ENCODE data around the gene CAPN1. TPM values are rescaled to one million over a fixed set of nuclear protein-coding genes. Genes with fewer than 3 reads are reported as not detected.

CAPN1 gene
- total RNA-seq, 1 donor from 2014 or later: 217 TPM

DNA sequence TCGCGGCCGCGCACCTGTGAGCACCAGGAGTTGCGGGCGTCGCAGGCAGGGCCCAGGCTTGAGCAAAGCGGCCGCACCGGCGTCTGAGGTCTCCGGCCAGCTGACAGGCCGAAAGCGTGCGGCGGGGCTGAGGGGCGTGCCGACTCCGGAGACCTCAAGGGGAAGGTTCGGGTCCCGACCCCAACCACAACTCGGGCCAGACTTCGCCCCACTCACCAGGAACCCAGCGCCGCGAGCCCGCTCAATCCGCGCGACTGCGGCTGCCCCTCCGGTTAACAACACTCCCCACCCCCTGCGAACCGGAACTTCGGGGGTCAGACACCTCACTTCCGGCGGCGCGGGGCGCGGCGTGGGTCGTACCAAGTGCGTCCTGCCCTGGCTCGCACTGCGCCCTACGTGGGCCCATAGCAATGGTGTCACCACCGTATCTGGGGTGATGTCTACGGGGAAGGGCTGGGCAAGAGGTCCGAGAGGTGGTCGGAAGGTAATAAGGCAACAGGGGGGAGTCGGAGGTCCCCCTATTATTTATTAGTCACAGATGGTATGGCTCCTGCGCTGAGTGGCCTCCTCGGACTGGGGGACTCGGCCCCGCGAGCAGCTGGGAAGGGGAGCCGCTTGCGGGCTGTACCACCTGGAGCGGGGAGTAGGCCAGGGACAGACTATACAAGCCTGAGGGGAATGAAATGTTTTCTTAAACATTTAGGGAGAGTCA, 47.3 kb upstream of the CAPN1 start, which contains the start of gene SYVN1:
Gene SYVN1, minus strand, starts transcription at position 280 of the 712 bp plus-strand sequence. CDS start 918 bp downstream, outside the sequence.
- Histone ChIP-seq H3K4me2 (ENCODE audit: low read length) (peak within 1 kb of the TSS; percentile 98), H3K9me3 (ENCODE audit: insufficient read depth, low read depth, low read length) (no peaks in the 10 kb centered on the region), H3K4me1 (ENCODE audit: insufficient read depth, low read length) (peaks cover 13% of the 10 kb centered on the region), H2AFZ (ENCODE audit: low read depth, low read length) (peak within 1 kb of the TSS; percentile 85), H3K79me2 (ENCODE audit: insufficient read depth, low read length) (peaks cover 38% of the 10 kb centered on the region), H3K27me3 (ENCODE audit: insufficient read depth, low read length) (no peaks in the 10 kb centered on the region), H3K9ac (ENCODE audit: low read length) (peak within 1 kb of the TSS; percentile 98), H3K27ac (ENCODE audit: low read depth, low read length) (peak within 1 kb of the TSS; percentile 99), H3K36me3 (ENCODE audit: insufficient read depth, low read length) (peaks cover 17% of the 10 kb centered on the region), H4K20me1 (ENCODE audit: insufficient read depth, low read length) (peaks cover 43% of the 10 kb centered on the region), H3K4me3 (ENCODE audit: insufficient read depth, low read depth, low read length) (peak within 1 kb of the TSS; percentile 88)
- H3K4me3 Mint-ChIP-seq (ENCODE audit: unreplicated experiment): peak within 1 kb of the TSS; percentile 99
- peaks cover 14% of the 10 kb centered on the region for H3K36me3 Mint-ChIP-seq (ENCODE audit: low read depth, unreplicated experiment)
- H3K27ac Mint-ChIP-seq (ENCODE audit: unreplicated experiment): peak within 1 kb of the TSS; percentile 100
- TF ChIP-seq EZH2 (IDR thresholded peaks at IDR 0.05; ENCODE audit: insufficient read depth, low read length): no peak
- TF ChIP-seq, protein P1, sequence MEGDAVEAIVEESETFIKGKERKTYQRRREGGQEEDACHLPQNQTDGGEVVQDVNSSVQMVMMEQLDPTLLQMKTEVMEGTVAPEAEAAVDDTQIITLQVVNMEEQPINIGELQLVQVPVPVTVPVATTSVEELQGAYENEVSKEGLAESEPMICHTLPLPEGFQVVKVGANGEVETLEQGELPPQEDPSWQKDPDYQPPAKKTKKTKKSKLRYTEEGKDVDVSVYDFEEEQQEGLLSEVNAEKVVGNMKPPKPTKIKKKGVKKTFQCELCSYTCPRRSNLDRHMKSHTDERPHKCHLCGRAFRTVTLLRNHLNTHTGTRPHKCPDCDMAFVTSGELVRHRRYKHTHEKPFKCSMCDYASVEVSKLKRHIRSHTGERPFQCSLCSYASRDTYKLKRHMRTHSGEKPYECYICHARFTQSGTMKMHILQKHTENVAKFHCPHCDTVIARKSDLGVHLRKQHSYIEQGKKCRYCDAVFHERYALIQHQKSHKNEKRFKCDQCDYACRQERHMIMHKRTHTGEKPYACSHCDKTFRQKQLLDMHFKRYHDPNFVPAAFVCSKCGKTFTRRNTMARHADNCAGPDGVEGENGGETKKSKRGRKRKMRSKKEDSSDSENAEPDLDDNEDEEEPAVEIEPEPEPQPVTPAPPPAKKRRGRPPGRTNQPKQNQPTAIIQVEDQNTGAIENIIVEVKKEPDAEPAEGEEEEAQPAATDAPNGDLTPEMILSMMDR (IDR thresholded peaks at IDR 0.05; ENCODE audit: insufficient read depth, low read depth, low read length): no peak
- no peak for FAIRE-seq
- H3K9me3 Mint-ChIP-seq (ENCODE audit: unreplicated experiment): no peaks in the 10 kb centered on the region
- DNase-seq (ENCODE audit: low read depth): peak; percentile 83
- peaks cover 8% of the 10 kb centered on the region for H3K4me1 Mint-ChIP-seq (ENCODE audit: low read depth, unreplicated experiment)
- H3K27me3 Mint-ChIP-seq (ENCODE audit: low read depth, unreplicated experiment): no peaks in the 10 kb centered on the region

DNA sequence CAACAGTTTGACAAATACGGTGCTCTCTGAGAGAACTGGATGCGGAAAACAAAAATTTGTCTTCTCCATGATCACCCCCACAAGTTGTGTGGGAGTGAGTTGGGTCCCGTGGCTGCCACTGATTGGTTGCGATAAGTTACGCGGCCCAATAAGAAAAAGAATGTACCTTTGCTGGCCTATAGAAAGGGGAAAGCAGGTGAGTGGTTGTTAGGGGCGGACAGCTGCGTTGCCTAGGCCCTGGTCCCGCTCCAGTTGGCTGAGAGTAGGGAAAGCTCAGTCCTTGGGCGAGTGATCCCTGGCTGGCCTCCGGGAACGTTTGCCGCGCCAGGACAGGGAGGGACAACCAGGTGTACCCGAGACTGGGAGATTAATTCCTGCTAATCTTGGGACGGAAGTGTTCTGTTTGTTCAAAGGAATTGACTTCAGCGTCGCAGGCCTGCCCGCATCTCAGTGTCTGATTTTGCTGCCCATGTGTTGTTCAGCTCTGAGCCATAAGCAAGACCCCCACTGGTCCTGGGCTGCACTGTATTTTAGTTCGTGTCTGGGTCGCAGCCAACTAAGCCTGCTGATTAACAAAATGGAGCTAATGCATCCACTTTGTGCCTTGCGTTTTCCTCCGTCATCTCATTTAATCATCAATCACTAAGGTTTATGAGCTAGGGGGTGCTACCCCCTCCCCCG, 46.6 kb upstream of the CAPN1 start:
- peak overlapping the region; percentile 99 for H3K4me3 Mint-ChIP-seq (ENCODE audit: unreplicated experiment)
- Histone ChIP-seq H3K4me3 (ENCODE audit: insufficient read depth, low read depth, low read length) (peak overlapping the region; percentile 88), H3K4me1 (ENCODE audit: insufficient read depth, low read length) (peaks cover 13% of the 10 kb centered on the region), H3K36me3 (ENCODE audit: insufficient read depth, low read length) (peaks cover 12% of the 10 kb centered on the region), H4K20me1 (ENCODE audit: insufficient read depth, low read length) (peaks cover 36% of the 10 kb centered on the region), H3K9ac (ENCODE audit: low read length) (peak overlapping the region; percentile 98), H3K9me3 (ENCODE audit: insufficient read depth, low read depth, low read length) (no peaks in the 10 kb centered on the region), H3K4me2 (ENCODE audit: low read length) (peak overlapping the region; percentile 98), H3K27ac (ENCODE audit: low read depth, low read length) (peak overlapping the region; percentile 99), H3K79me2 (ENCODE audit: insufficient read depth, low read length) (peaks cover 38% of the 10 kb centered on the region), H2AFZ (ENCODE audit: low read depth, low read length) (peak overlapping the region; percentile 85), H3K27me3 (ENCODE audit: insufficient read depth, low read length) (no peaks in the 10 kb centered on the region)
- peaks cover 14% of the 10 kb centered on the region for H3K36me3 Mint-ChIP-seq (ENCODE audit: low read depth, unreplicated experiment)
- peaks cover 4% of the 10 kb centered on the region for H3K27me3 Mint-ChIP-seq (ENCODE audit: low read depth, unreplicated experiment)
- H3K9me3 Mint-ChIP-seq (ENCODE audit: unreplicated experiment): no peaks in the 10 kb centered on the region
- peak; percentile 80 for FAIRE-seq
- DNase-seq (ENCODE audit: low read depth): peak; percentile 97
- peaks cover 8% of the 10 kb centered on the region for H3K4me1 Mint-ChIP-seq (ENCODE audit: low read depth, unreplicated experiment)
- TF ChIP-seq, protein P1 (IDR thresholded peaks at IDR 0.05; ENCODE audit: insufficient read depth, low read depth, low read length): no peak
- TF ChIP-seq EZH2 (IDR thresholded peaks at IDR 0.05; ENCODE audit: insufficient read depth, low read length): no peak
- peak overlapping the region; percentile 100 for H3K27ac Mint-ChIP-seq (ENCODE audit: unreplicated experiment)
